Activated CD4-positive, alpha-beta T cell treated with anti-CD3 and anti-CD28 coated beads, Interleukin-2, amount 50 U/mL, for 48 hours (primary cell): ENCODE measurements around the gene RPP40.

Experiments used
- DNase-seq, 2 experiments: peaks; one replicate each; pipeline ENCODE4 v3.0.0-alpha.2; 2020

RPP40 gene

DNA sequence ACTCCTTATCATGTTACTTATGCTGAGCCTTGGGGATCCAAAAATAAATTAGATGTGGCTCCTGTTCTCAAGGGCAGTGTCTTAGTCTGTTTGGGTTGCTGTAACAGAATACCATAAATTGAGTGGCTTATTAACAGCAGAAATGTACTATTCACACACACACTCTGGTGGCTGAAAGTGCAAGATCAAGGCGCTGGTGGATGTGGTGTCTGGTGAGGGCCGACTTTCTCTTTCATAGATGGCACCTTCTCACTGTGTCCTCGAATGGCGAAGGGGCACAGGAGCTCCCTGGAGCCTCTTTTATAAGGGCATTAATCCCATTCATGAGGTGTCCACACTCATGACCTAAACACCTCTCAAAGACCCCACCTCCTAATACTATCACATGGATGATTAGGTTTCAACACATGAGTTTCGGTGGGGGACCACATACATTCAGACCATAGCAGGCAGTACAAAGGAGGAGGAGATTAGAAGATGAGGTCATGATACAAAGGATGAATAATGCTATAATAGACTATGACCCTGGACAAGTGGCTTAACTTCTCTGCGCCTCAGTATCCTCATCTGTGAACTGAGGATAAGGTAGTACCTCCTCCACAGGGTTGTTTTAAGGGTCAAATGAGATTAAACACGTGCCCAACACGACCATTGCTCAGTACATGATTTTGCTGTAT lies 34.1 kb downstream of the RPP40 start:
- no peak for DNase-seq

DNA sequence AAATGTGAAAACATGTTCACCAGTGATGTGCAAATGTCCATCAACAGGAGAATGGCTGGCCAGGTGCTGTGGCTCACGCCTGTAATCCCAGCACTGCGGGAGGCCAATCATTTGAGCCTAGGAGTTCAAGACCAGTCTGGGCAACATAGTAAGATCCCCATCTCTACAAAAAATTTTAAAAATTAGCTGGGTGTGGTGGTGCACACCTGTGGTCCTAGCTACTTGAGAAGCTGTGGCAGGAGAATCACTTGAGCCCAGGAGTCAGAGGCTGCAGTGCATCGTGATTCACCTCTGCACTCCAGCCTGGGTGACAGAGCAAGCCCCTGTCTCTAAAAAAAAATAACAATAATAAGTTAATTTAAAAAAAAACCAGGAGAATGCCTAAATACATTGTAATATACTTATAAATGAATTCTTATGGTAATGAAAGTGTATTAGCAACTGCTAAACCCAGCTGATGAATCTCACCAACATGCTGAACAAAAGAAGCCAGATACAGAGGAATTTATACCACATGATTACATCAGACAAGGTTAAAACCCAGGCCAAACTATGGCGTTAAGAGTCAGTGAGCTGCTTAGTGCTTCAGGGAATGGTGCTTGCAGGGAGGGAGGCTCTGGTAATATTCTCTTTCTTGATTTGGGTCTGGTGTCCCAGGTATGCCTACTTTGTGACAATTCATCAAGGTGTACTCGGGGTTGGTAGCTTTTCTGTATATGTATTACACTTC lies 36.4 kb downstream of the RPP40 start:
- DNase-seq = no peak

DNA sequence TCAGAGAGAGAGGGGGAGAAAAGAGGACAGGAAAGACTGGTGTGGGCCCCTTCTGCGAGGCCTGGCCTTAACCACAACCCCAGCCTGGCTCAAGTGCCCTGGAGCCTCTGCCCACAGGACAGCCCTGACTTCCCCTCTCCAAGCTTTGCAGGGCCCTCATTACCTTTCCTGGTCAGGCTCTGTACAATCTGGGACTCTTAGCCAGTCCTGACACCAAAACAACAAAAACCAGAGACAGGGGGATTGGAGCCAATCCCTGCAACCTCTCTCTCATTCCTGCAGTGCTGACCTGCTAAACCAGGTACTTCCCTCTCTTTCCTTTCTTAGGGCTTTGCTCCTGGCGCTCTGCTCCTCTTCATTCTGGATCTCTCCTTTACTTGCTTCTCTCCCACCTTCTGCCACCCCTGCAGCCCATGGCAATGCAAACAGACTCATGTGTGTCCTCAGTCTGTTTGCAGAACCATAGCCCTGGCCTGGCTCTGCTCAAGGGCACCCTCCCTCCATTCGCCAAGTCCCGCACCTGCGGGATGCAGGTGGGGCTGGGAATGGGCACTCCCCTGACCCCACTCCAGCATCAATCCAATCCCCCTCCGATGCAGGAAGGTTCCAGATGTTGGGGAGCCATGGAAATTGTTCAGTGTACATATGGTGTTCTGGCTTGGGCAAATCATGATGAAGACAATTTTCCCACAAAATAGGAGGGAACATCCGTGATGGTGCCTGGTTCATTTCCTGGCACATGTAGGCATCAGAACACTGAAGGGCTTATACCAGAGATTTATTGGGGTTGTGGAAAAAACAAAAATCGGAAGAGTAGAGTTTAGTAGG lies 38.1 kb downstream of the RPP40 start:
- DNase-seq = no peak

DNA sequence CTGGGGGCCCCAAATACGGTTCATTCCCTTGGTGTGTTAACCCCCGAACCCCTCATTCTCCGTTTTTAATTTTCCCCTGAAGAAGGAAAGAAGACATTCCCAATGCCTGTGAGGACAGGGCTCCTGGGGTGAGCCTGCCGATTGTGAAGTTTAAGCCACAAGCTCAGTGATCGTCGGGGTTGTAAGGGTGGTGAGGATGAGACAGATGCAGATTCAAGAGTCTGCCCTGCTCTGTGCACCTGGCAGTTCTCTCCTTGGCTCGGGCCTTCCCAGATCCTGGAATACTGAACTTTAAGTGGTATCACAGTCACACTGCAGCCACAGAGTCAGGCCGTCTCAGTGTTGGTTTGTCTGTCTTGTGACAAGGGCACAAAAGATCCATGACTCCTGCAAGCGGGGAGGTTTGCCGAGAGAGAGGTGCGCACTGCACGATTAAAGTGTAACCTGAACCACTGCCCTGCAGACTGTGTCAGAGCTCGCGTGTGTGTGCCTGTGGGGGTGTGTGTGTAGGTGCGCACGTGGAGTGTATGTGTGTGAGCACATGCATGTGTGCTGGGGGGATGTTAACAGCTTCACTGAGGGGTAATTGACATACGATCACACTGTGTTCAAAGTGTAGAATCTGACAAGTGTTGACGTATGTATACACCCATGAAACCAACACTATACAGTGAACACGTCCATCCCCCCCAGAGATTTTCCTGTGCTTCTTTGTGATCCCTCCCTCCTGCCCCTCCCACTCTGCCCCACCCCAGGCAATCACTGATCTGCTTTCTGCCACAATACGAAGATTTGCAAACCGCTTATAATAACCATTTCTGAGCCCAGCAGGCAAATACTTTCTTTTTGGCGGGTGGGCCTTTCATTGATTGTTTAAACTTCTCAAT lies 38.9 kb downstream of the RPP40 start:
- DNase-seq = no peak

DNA sequence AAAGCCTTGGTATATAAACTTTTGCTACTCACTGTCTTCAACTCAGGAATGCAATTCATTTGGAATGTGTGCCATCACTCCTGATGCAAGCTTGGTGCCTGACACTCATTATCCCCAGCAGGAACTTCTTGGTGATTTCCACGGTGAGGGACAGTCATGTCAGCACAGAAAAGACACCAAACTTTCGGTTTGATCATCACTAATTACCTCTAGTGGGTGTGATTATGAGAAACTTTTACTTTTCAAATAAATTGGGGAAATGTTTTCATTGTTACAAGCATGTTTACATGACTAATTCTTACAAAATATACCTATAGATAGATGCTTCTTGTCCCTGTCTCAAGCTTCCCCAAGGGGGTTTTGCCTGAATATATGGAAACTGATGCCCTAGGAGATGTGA lies 40.9 kb downstream of the RPP40 start:
- DNase-seq = no peak

DNA sequence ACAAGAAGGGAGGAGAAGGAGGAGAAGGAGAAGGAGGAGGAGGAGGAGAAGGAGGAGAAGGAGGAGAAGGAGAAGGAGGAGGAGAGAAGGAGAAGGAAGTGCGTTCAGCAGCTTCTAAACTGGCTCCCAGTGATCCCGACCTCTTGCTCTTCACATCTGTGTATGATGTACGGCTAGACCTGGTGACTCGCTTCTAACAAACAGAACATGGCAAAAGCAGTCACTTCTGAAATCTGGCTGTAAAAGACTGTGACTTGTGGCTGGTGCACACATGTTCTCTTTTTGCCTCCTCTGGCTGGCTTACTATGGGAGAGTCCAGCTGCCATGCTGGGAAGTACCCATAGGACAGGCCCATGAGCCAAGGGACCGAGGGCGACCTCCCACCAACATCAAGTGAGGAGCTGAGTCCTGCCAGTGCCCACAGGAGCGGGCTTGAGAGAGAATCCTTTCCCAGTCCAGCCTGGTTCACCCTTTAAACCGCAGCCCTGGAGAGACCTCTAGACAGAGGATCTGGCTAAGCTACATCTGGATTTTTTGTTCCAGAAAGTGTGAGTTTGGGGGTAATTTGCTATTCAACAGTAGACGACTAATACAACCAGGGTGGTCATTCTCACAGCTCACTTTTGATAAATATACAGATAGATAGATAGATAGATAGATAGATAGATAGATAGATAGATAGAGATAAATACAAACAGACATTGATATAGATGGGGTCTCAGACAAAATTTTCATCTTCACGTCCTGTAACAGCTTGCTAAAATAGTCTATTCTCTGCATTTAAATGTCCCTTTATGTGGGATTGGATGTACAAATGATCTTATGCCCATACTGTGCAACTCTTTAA lies 42.3 kb downstream of the RPP40 start:
- no peak for DNase-seq

DNA sequence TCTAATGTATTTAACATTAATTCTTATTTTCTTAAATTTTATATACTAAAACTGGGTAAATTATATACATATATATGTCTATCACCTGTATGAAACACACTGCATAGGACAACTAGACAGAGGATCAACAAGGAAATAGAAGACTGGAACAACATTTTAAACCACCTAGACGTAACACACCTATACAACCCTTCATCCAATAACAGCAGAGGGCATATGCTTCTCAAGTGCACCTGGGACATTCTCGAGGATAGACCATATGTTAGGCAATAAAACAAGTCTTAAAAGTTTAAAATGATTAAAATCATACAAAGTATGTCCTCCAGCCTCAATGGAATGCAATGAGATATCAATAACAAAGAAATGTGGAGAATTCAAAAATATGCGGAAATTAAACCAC lies 45.2 kb downstream of the RPP40 start:
- DNase-seq = no peak

DNA sequence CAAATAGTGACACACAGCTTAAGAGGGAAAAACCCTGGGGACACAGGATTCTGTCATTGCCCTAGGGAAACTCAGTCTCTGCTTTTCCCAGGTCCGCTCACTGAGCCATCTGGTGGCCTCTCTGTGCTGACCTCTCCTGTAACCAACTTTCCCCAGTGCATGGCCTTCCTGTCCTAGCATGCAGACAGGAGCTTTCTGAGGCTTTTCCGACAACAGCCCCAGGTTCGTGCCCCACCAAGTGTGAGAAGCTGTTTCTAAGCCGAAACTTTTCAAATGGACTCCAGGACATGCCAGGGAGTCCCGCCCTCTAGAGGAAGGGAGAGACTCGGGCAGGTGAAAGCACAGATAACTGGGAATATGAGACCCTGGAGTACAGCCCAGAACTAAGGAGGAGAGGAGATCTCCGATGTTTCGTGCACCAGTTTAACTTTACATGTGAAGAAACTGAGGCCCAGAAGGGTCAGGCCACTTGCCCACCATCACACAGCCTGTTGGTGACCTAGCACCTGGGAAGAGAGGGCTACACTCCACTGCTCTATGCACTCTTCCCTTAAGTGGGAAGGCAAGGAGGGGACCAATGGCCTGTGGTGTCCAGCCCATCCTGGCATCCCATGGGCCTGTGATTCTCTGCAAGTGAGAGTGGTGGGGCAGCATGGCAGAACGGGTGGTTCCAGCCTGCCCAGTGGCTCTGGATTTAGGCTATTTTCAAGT lies 46.2 kb downstream of the RPP40 start:
- no peak for DNase-seq

DNA sequence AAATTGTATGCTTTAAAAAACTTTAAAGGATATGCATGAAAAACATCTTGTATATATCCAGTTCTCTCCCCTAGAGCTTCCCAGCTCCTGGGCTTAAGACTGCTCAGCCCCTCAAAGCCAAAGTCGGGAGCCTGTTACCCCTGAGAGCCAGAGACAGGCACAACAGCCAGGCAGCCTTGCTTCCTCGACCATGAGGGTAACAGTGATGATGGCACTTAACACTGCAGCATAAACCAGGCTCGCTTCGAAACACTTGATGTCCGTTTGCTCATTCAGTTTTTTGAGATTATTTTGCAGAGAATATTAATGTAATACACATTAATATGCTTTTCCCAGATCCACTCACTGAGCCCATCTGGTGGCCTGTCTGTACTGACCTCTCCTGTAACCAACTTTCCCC lies 47.2 kb downstream of the RPP40 start:
- no peak for DNase-seq

DNA sequence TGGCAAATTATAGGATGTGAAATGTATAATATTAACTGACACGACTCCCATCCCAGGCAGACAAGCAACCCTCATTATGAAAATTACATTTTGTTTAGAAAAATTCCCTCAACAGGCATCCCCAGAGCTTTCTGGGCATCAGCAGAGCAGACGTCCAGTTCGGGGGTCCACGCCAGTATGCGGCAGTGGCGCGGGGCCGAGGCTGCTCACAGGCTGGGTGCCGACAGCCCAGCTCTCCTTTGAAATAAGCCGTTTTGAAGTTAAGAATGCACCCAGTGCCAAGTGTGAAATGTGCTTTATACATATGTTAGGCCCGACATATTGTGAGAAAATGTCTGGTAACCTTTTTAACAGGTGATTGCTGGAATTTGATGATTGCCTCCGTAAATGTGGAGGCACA lies 50.4 kb downstream of the RPP40 start:
- DNase-seq = no peak

DNA sequence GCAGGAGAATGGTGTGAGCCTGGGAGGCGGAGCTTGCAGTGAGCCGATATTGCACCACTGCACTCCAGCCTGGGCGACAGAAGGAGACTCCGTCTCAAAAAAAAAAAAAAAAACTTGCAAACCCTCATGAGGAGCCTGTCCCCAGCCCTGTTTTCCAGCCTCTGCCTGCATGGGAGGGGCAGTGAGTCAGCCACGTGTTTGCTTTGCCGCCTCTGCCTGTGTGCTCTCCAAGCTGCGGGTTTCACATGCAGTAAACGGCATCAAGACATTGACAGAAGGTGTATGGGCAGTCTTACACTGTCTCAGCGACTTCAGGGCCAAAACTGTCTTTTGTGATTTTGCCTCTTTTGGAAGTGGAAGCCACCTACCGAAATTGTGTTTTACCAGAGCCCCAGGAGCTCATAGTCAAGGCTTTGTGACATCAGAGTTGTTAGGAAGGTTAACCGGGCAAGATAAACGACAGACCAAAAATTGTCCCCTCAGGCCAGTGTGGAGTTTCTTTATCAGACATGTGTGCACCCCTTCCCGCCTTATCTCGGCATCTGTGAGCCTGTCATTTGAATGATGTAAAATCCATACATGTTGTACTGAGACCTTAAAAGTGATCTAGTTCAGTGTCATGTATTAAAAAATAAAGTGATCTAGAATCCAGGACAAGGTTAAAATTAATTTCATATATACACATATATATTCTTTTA lies 52.9 kb downstream of the RPP40 start:
- DNase-seq = no peak

DNA sequence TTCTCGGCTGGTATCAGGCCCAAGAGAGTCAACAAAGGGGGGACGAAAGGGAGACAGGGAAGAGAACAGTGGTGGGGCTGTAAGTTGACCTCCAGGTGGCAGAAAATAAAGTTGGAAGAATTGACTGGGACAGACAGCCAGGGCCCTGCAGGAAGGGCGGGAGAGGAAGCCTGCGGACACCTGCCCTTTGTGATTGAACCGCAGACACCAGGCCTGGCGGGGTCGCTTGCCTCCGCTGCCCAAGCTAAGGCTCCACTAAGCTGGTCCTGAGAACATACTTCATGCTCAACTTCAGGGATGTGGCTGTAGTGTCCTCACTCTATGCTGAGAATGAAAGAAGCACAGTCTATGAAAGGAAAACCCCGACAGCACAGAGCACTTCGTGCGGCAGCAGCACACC lies 53.8 kb downstream of the RPP40 start:
- no peak for DNase-seq

DNA sequence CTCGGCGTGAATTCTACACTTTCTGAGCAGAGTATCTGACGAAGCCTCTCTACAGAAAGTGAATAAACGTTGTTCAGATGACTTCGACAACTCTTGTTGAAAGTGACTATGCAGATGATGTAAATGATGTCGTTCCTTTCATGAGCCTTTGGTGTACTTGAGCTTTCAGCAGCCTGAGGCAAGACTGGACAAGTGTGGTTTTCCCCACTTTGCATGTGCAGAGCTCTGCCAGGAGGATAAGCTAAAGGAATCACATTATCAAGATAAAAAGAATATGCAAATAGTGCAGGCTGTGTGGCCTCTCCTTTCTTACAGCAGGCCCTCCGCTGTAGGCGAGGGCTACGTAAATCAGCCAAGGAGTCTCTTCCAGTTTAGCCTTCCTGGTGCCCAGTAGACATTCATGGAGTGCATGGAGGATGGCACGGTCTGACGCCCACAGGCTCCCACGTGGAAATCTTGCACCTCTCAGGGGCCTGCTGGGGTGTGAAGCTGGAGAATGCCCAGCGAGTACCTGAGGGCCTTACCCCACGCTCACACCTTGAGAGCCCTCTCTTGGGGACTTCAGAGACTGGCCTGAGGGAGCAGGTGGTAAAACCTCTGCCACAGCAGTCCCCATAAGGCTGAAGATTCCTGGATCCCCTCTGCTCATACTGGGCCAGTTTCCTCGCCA lies 54.9 kb downstream of the RPP40 start:
- no peak for DNase-seq

DNA sequence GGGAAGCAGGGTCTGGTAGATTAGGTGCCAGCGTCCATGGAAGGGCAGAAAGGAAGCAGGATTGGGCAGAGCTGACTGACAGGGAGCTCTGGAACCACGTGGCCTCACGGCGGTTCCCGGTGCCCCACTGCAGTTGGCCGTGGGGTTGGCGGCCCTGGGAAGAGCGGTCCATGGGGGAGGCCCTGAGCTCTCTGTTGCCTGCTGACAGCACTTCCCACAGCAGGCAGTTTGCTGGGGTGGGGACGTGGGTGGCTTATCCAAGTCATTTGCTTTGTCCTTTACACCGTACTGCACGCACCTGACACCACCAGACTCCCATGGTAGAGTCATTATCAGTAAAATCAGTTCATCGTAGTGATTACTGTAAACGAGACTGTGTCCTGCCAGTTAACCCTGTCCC lies 56.1 kb downstream of the RPP40 start:
- DNase-seq = no peak

DNA sequence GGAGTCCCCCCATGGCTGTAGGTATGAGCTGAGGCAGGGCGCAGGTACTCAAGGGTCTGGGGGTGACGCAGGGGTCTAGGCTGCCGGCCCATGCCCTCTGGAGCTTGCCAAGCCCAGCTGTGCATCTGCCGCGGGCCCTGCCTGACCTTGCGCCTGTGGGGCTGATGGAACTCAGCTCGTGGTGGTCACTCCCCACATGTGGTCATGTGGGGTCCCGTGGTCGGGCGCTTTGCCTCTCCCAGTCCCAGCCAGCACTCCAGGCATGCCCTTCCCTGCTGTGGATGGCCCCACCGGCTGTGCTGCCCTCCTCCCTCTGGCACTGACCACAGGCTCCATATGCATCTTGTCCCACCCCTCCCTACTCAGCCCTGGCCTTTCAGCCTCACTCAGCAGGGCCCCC lies 57.3 kb downstream of the RPP40 start:
- no peak for DNase-seq
